ENCODE data around the gene ENOSF1.

The ENOSF1 gene

DNA sequence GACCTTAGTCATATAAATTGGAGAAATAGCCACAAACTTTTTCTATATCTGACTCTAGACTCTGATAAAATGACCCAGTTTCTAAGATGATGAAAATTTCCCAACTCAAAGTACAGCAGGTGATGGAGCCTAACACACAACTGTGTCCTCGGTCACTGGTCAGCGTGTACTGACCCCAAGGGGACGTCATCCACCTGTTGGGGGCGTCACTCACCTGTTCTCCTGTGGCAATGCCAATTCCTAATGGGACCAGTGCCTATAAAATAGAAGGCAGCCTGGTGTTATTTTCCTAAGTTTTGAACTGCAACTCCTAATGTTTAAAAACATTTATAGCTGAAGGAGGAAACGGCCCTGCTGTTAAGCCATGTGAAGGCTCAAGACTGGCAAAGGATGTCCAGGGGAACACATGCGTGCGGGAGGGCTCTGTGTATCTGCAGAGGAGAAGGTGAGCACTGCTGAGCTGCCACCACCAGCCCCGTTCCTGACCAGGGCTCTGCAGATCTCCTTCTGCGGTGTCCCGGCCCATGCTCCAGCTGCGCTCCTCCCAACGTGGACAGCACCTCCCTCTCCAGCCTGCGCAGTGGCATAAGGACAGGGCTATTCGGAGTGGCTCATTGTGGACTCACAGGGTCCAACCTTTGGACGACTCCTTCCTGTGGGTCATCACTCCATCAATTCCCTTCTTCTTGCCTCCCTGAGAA lies 33.8 kb downstream of the ENOSF1 start:
- no peak for DNase-seq
- no peaks in the 10 kb centered on the region for H3K9me3 ChIP-seq
- H3K27me3 ChIP-seq: no peaks in the 10 kb centered on the region
- H3K4me1 ChIP-seq: no peaks in the 10 kb centered on the region
- peaks cover 4% of the 10 kb centered on the region; the same call in 1 of the 2 replicates for H3K36me3 ChIP-seq
- H3K4me3 ChIP-seq (ENCODE audit: low read depth, low read length): no peak overlapping the region
- TF ChIP-seq, protein P1, sequence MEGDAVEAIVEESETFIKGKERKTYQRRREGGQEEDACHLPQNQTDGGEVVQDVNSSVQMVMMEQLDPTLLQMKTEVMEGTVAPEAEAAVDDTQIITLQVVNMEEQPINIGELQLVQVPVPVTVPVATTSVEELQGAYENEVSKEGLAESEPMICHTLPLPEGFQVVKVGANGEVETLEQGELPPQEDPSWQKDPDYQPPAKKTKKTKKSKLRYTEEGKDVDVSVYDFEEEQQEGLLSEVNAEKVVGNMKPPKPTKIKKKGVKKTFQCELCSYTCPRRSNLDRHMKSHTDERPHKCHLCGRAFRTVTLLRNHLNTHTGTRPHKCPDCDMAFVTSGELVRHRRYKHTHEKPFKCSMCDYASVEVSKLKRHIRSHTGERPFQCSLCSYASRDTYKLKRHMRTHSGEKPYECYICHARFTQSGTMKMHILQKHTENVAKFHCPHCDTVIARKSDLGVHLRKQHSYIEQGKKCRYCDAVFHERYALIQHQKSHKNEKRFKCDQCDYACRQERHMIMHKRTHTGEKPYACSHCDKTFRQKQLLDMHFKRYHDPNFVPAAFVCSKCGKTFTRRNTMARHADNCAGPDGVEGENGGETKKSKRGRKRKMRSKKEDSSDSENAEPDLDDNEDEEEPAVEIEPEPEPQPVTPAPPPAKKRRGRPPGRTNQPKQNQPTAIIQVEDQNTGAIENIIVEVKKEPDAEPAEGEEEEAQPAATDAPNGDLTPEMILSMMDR (IDR thresholded peaks at IDR 0.05; ENCODE audit: low read depth, low read length): no peak

DNA sequence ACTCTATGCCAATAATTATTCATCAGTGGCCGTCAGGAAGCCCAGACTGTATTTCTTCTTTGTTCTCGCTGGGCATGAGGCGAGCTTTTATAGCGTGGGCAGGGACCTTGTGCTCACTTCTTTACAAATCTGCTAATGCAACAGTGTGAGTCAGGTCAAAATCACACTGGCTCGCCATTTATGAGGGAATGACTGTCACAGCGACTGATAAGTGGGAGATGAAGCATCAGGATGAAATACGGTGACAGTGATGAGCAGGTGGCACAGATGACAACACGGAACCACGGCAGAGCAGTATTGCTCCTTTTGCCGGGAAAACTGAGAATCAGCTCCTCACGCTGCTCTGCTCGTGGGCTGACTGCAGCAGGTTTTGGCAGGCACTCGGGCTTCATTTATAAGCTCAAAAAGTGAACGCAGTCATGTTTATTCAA lies 34.5 kb downstream of the ENOSF1 start:
- DNase-seq: no peak
- Histone ChIP-seq H3K27me3 (no peaks in the 10 kb centered on the region), H3K4me1 (no peaks in the 10 kb centered on the region), H3K9me3 (no peaks in the 10 kb centered on the region), H3K36me3 (peaks cover 5% of the 10 kb centered on the region; the same call in 1 of the 2 replicates), H3K4me3 (ENCODE audit: low read depth, low read length) (no peak overlapping the region)
- TF ChIP-seq, protein P1 (IDR thresholded peaks at IDR 0.05; ENCODE audit: low read depth, low read length): no peak

DNA sequence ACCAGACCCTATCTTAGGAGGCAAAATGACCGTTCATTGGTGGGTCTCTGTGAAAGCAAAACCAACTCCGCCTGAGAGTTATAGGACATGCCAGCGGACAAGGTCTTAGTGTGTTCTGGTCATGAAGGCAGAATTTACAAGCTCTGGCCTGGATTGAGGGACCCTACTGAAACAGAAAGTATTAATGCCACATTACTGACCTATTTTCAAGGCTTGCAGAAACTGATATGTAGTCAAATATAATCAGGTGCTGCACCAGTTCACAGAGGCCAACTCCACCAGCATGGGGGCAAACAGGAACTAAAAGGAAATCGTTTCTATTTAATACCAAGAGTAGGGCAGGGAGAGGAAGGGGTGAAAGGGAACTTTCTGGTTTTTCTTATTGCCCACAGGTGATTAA lies 35.3 kb downstream of the ENOSF1 start:
- no peak for DNase-seq
- Histone ChIP-seq H3K4me1 (no peaks in the 10 kb centered on the region), H3K9me3 (no peaks in the 10 kb centered on the region), H3K27me3 (no peaks in the 10 kb centered on the region), H3K36me3 (peaks cover 13% of the 10 kb centered on the region; the same call in 1 of the 2 replicates), H3K4me3 (ENCODE audit: low read depth, low read length) (no peak overlapping the region)
- TF ChIP-seq, protein P1 (IDR thresholded peaks at IDR 0.05; ENCODE audit: low read depth, low read length): no peak

DNA sequence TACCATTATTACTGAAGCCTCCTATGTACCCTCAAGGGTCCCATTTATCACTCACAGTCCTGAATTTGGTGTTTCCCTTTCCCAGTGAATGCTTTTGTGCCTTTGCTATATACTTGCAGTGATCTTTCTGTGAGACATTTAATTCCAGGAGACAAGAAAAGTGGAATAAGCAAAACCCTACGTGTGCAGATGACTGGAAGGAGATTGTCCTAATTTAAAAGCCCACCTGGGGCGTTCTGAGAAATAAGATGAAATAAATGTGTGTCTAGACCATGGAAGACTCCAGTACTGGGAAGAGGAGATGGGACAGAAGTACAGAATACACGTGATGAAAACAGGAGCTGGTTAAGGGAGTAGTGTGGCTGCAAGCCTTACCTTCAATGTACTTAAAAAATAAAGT lies 35.7 kb downstream of the ENOSF1 start:
- no peak overlapping the region for H3K4me3 ChIP-seq (ENCODE audit: low read depth, low read length)
- DNase-seq: no peak
- H3K36me3 ChIP-seq: peaks cover 17% of the 10 kb centered on the region; the same call in 1 of the 2 replicates
- no peaks in the 10 kb centered on the region for H3K4me1 ChIP-seq
- H3K9me3 ChIP-seq: no peaks in the 10 kb centered on the region
- no peaks in the 10 kb centered on the region for H3K27me3 ChIP-seq
- TF ChIP-seq, protein P1 (IDR thresholded peaks at IDR 0.05; ENCODE audit: low read depth, low read length): no peak

DNA sequence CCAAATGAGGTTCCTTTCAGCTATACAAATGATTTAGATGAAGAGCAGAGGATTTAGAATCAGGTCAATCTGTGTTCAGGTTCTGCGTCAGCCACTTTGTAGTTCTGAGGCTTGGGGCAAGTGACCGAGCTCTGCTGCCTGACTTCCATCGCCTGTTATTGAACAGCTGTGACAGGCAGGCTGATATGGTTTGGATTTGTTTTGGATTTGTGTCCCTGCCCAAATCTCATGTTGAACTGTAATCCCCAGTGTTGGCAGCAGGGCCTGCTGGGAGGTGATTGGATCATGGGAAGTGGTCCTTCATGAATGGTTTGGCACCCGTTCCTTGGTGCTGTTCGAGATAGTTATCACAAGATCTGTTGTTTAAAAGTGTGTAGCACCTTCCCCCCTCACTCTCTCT lies 36.4 kb downstream of the ENOSF1 start:
- TF ChIP-seq, protein P1 (IDR thresholded peaks at IDR 0.05; ENCODE audit: low read depth, low read length): no peak
- no peak for DNase-seq
- Histone ChIP-seq H3K4me1 (no peaks in the 10 kb centered on the region), H3K9me3 (no peaks in the 10 kb centered on the region), H3K27me3 (no peaks in the 10 kb centered on the region), H3K36me3 (peaks cover 17% of the 10 kb centered on the region; the same call in 1 of the 2 replicates), H3K4me3 (ENCODE audit: low read depth, low read length) (no peak overlapping the region)

DNA sequence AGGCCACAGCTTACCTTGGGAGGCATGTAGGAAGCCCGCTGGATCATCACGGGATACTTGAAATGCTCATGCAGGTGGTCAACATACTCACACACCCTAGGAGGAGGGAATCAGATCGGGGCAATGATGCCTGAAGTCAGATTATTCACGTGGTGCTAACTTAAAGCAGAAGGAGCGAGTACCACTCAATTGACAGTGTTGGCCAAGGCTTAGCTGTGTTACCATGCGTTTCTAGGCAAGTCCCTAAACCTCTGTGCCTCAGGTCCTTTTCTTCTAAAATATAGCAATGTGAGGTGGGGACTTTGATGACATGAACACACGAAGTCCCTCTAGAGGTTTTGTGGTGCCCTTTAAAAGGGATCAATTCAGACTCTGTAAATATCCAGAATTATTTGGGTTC lies 37.1 kb downstream of the ENOSF1 start:
- Histone ChIP-seq H3K4me3 (ENCODE audit: low read depth, low read length) (no peak overlapping the region), H3K36me3 (peaks cover 21% of the 10 kb centered on the region; the same call in 1 of the 2 replicates), H3K27me3 (no peaks in the 10 kb centered on the region), H3K9me3 (no peaks in the 10 kb centered on the region), H3K4me1 (no peaks in the 10 kb centered on the region)
- TF ChIP-seq, protein P1 (IDR thresholded peaks at IDR 0.05; ENCODE audit: low read depth, low read length): no peak
- no peak for DNase-seq
